GM23248 (cell line): Measurements from ENCODE around the gene SORL1-AS1.

Experiments used
- DNase-seq: peaks from one replicate; pipeline ENCODE4 v3.0.0-alpha.2; 2015
- H2AFZ ChIP-seq: fragments of 200-600 bp; sonication (generic); 2 replicates; pipeline ENCODE4 v1.6.1; 2016; ENCODE audit warnings: antibody characterized with exemption
- H3F3A ChIP-seq: fragments of 200-600 bp; sonication (generic); 2 replicates; pipeline ENCODE4 v1.6.1; 2016; ENCODE audit warnings: mild to moderate bottlenecking, antibody characterized with exemption, mixed run types; ENCODE audit not compliant: insufficient read depth
- H3K27ac ChIP-seq: fragments of 200-600 bp; sonication (generic); 2 replicates; pipeline ENCODE4 v1.5.1; 2016; ENCODE audit warnings: mild to moderate bottlenecking
- H3K27me3 ChIP-seq: fragments of 200-600 bp; sonication (generic); replicated peaks from 2 replicates; pipeline ENCODE4 v1.6.1; 2016; ENCODE audit warnings: mild to moderate bottlenecking; ENCODE audit not compliant: insufficient read depth
- H3K36me3 ChIP-seq: fragments of 200-600 bp; sonication (generic); 2 replicates; pipeline ENCODE4 v1.6.1; 2016; ENCODE audit warnings: low read depth, mild to moderate bottlenecking
- H3K4me1 ChIP-seq: fragments of 200-600 bp; sonication (generic); 2 replicates; pipeline ENCODE4 v1.6.1; 2016; ENCODE audit warnings: mild to moderate bottlenecking; ENCODE audit not compliant: insufficient read depth
- H3K4me2 ChIP-seq: fragments of 200-600 bp; sonication (generic); one replicate; pipeline ENCODE4 v1.6.1; 2016; ENCODE audit warnings: mild to moderate bottlenecking; ENCODE audit not compliant: unreplicated experiment
- H3K4me3 ChIP-seq: fragments of 200-600 bp; sonication (generic); 2 replicates; pipeline ENCODE4 v1.5.1; 2016; ENCODE audit warnings: mild to moderate bottlenecking
- H3K79me2 ChIP-seq: fragments of 200-600 bp; sonication (generic); 2 replicates; pipeline ENCODE4 v1.6.1; 2016; ENCODE audit warnings: mild to moderate bottlenecking; ENCODE audit not compliant: insufficient read depth
- H3K9ac ChIP-seq: fragments of 200-600 bp; sonication (generic); 2 replicates; pipeline ENCODE4 v1.6.1; 2016; ENCODE audit warnings: mild to moderate bottlenecking
- H3K9me2 ChIP-seq: fragments of 200-600 bp; sonication (generic); 2 replicates; pipeline ENCODE4 v1.6.1; 2016; ENCODE audit warnings: mixed run types, mild to moderate bottlenecking, moderate library complexity; ENCODE audit not compliant: insufficient read depth
- H3K9me3 ChIP-seq: fragments of 200-600 bp; sonication (generic); one replicate; pipeline ENCODE4 v1.6.1; 2017; ENCODE audit warnings: low read depth
- H4K20me1 ChIP-seq: fragments of 200-600 bp; sonication (generic); 2 replicates; pipeline ENCODE4 v1.6.0; 2016; ENCODE audit not compliant: insufficient read depth
- EZH2 ChIP-seq: fragments of 200-600 bp; sonication (generic); IDR thresholded peaks from 2 replicates; pipeline ENCODE4 v1.6.1; 2018; ENCODE audit warnings: antibody characterized with exemption, mild to moderate bottlenecking; ENCODE audit not compliant: insufficient read depth, poor library complexity, severe bottlenecking
- EZH2phosphoT487 ChIP-seq: fragments of 200-600 bp; sonication (generic); IDR thresholded peaks from 2 replicates; pipeline ENCODE4 v1.6.1; 2018; ENCODE audit warnings: antibody characterized with exemption, moderate library complexity, mild to moderate bottlenecking, low read depth; ENCODE audit not compliant: insufficient read depth
- WGBS, 2 experiments: methylation state at CpG; one replicate each; pipeline ENCODE4 v1.1.6; 2015 to 2017; ENCODE audit warnings: low lambda C conversion rate in 2 of 2, low coverage in 1 of 2; ENCODE audit errors: missing lambda C conversion rate in 2 of 2; 5-methylcytosine and 5-hydroxymethylcytosine counted together
- in situ Hi-C: fragments of 300-500 bp; cut with MboI; formaldehyde crosslinking; loops from 2 replicates; pipeline ENCODE4 v1.15.0; 2020

SORL1-AS1 gene

DNA sequence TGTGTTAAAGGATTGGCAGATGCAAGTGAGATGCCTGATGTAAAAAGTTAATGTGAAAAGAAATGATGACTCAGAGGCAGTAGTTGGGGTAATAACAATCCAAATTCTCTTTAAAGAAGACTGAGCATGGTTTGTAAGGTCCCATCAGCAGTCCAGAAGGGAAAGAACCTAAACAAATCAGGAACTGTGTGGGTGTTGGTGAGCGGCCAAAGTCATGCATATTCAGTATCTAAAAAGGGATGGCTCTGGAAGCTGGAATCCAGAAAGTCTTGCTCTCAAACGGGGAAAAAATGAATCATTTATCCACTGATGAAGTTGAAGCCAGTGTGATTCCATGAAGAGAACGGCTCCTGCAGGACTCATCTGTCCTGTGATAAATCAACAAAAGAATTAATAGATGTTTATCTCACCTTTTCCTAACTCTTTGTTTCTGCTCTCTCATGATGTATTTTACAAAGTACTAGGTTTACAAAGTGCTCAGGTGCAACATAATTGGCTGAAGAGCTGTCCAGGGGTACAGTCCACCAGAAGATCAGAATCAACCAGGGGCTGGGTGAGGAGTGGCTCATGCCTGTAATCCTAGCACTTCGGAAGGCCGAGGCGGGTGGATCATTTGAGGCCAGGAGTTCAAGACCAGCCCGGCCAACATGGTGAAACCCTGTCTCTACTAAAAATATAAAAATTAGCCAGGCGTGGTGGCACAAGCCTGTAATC, 20.5 kb upstream of the SORL1-AS1 start:
- no peaks in the 10 kb centered on the region for H3K79me2 ChIP-seq

DNA sequence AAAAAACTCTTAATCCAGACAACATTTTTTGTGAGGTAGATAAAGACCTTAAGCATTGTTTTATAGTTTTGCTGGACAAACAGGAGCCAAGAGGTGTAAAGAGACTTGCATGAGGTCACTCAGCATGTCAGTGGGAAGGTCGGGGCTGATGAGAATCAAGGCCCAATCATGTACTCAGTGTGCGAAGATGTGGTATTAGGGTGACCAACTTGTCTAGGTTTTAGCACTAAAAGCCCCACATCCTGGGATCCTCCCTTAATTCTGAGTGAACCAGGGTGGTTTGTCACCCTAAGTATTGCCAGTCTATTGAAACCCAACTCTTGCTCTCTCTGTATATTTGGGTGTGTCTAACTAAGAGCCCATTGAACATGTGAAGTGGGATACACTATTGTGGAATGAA, 19.5 kb upstream of the SORL1-AS1 start:
- Histone ChIP-seq H3K27ac (no peak overlapping the region), H3K9ac (no peak overlapping the region), H3F3A (0 out of 2 replicates have a peak, but pooled peaks cover 10% of the 10 kb centered on the region), H3K9me2 (no peaks in the 10 kb centered on the region), H3K36me3 (no peaks in the 10 kb centered on the region), H3K27me3 (peaks cover 10% of the 10 kb centered on the region), H3K4me1 (peaks cover 9% of the 10 kb centered on the region), H4K20me1 (no peaks in the 10 kb centered on the region), H3K4me2 (no peak overlapping the region), H2AFZ (no peak overlapping the region), H3K4me3 (no peak overlapping the region), H3K79me2 (no peaks in the 10 kb centered on the region), H3K9me3 (no peaks in the 10 kb centered on the region)
- in situ Hi-C loops, result no loop called here
- WGBS, 2 experiments, result 52 to 66% methylated on average over 2 of the region's 2 CpGs
- TF ChIP-seq EZH2 (no peak), EZH2phosphoT487 (no peak)
- DNase-seq, result no peak

More for the DNA sequence above, 20.5 kb upstream of the SORL1-AS1 start:
- in situ Hi-C loops, result no loop called here
- WGBS, 2 experiments, result 57 to 63% methylated on average over 8 of the region's 8 CpGs
- Histone ChIP-seq H4K20me1 (no peaks in the 10 kb centered on the region), H3K9me3 (no peaks in the 10 kb centered on the region), H3F3A (0 out of 2 replicates have a peak, but pooled peaks cover 8% of the 10 kb centered on the region), H3K4me1 (0 out of 2 replicates have a peak, but pooled peaks cover under 1% of the 10 kb centered on the region), H3K27me3 (peaks cover 13% of the 10 kb centered on the region), H3K9ac (no peak overlapping the region), H3K9me2 (no peaks in the 10 kb centered on the region), H3K4me2 (no peak overlapping the region), H2AFZ (no peak overlapping the region), H3K4me3 (no peak overlapping the region), H3K36me3 (no peaks in the 10 kb centered on the region), H3K27ac (no peak overlapping the region)
- DNase-seq, result peak; percentile 68
- TF ChIP-seq EZH2, result no peak
- no peak for TF ChIP-seq EZH2phosphoT487

DNA sequence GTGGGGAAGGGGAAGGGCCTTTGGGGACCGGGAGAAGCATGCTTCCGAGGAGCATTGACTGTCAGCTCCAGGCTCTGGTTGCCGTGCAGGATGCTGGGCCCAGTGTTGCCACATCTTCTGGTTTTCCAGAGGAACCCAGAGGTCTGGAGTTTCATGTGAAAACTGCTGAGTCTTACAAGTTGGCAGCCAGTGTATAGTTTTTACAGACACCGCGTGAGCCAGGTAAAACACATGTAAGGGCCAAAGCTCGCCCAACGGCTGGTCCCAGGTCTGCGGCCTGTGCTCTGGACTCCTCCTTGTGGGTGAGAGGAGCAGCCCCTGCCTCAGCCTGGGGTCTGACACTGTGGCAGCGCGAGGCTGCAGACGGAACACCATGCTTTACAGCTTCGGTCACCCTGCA, 18.4 kb upstream of the SORL1-AS1 start:
- DNase-seq, result no peak
- H3K79me2 ChIP-seq, result no peaks in the 10 kb centered on the region
- no peaks in the 10 kb centered on the region for H4K20me1 ChIP-seq
- TF ChIP-seq EZH2 (no peak), EZH2phosphoT487 (no peak)
- 88% methylated on average over 12 of the region's 12 CpGs for whole genome bisulfite sequencing, 2 experiments
- no peak overlapping the region for H3K4me2 ChIP-seq
- no peak overlapping the region for H3K27ac ChIP-seq
- H2AFZ ChIP-seq, result no peak overlapping the region
- H3K9me3 ChIP-seq, result no peaks in the 10 kb centered on the region
- peaks cover 20% of the 10 kb centered on the region for H3K4me1 ChIP-seq
- in situ Hi-C loops, result no loop called here
- no peaks in the 10 kb centered on the region for H3K36me3 ChIP-seq
- no peak overlapping the region for H3K9ac ChIP-seq
- no peak overlapping the region for H3K4me3 ChIP-seq
- H3K27me3 ChIP-seq, result peaks cover 8% of the 10 kb centered on the region
- no peaks in the 10 kb centered on the region for H3K9me2 ChIP-seq
- peaks cover 18% of the 10 kb centered on the region; the same call in 1 of the 2 replicates for H3F3A ChIP-seq

DNA sequence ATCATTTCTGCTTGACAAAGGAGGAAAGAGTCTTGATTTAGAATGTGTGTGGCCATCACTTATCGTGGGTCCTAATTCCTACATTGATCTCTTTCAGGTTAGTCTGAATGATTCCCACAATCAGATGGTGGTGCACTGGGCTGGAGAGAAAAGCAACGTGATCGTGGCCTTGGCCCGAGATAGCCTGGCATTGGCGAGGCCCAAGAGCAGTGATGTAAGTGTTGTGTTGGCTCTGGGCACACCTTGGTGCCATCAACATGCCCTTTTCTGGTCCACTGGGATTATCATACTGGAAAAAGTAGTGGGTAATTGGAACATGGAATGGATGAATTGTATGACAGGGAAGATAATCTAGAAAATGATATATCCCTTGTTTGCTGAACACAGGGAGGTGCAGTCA, 17.1 kb upstream of the SORL1-AS1 start:
- Histone ChIP-seq H3K27ac (no peak overlapping the region), H3K79me2 (no peaks in the 10 kb centered on the region), H3K27me3 (no peaks in the 10 kb centered on the region), H3F3A (peaks cover 31% of the 10 kb centered on the region), H3K4me2 (no peak overlapping the region), H3K9ac (no peak overlapping the region), H3K4me1 (peaks cover 32% of the 10 kb centered on the region), H3K4me3 (no peak overlapping the region), H2AFZ (no peak overlapping the region), H3K9me3 (no peaks in the 10 kb centered on the region), H3K9me2 (no peaks in the 10 kb centered on the region), H3K36me3 (no peaks in the 10 kb centered on the region), H4K20me1 (no peaks in the 10 kb centered on the region)
- DNase-seq, result no peak
- WGBS, 2 experiments, result 85 to 89% methylated on average over 5 of the region's 5 CpGs
- TF ChIP-seq EZH2phosphoT487, result no peak
- TF ChIP-seq EZH2, result no peak
- in situ Hi-C loops, result no loop called here
